H1 (cell line): Measurements from ENCODE around the gene PLA2G4E. TPM values are rescaled to one million over a fixed set of nuclear protein-coding genes. Genes with fewer than 3 reads are reported as not detected.

Source experiments
- CTCF ChIA-PET: fragments of 300-600 bp; sonication (Branson Sonifier 250); formaldehyde crosslinking; loops from one replicate; lab custom pipeline; 2021; ENCODE audit not compliant: partially characterized antibody; lab: Charles Lee
- POLR2A ChIA-PET: fragments of 300-600 bp; sonication (Branson Sonifier 250); formaldehyde crosslinking; loops from one replicate; lab custom pipeline; 2021; ENCODE audit warnings: inconsistent platforms; ENCODE audit not compliant: partially characterized antibody; lab: Charles Lee
- DNase-seq, 2 experiments: peaks; one replicate each; pipeline versions ENCODE4 v3.0.0 to v3.0.0-alpha.2; 2010 to 2022; ENCODE audit warnings: low spot score in 2 of 2, low read depth in 1 of 2, mixed read lengths in 1 of 2
- FAIRE-seq: peaks from 2 replicates; lab custom pipeline; 2011; peaks lifted over from hg19 to GRCh38; lab: Jason Lieb, UNC
- H2AFZ ChIP-seq: 2 replicates; pipeline ENCODE4 v1.8.1; 2012; ENCODE audit warnings: low read length, inconsistent platforms
- H2AK5ac ChIP-seq: 2 replicates; pipeline ENCODE4 v1.6.1; 2013; ENCODE audit warnings: low read depth, low read length
- H2BK120ac ChIP-seq: replicated peaks from 2 replicates; pipeline ENCODE3; 2013; ENCODE audit warnings: low read depth, low read length, inconsistent platforms
- H2BK12ac ChIP-seq: 2 replicates; pipeline ENCODE4 v1.6.1; 2013; ENCODE audit warnings: low read depth, low read length
- H2BK15ac ChIP-seq: 2 replicates; pipeline ENCODE4 v1.6.1; 2013; ENCODE audit warnings: low read length
- H2BK20ac ChIP-seq: 2 replicates; pipeline ENCODE4 v1.6.1; 2013; ENCODE audit warnings: low read length
- H2BK5ac ChIP-seq: 2 replicates; pipeline ENCODE4 v1.6.1; 2013; ENCODE audit warnings: low read depth, low read length
- H3K14ac ChIP-seq: 2 replicates; pipeline ENCODE4 v1.6.1; 2013; ENCODE audit warnings: inconsistent platforms; ENCODE audit not compliant: insufficient read length
- H3K18ac ChIP-seq: 2 replicates; pipeline ENCODE4 v1.6.1; 2013; ENCODE audit warnings: low read length; ENCODE audit errors: extremely low read depth
- H3K23ac ChIP-seq: 2 replicates; pipeline ENCODE4 v1.6.1; 2013; ENCODE audit warnings: inconsistent platforms; ENCODE audit not compliant: insufficient read length
- H3K23me2 ChIP-seq: 2 replicates; pipeline ENCODE4 v1.6.1; 2013; ENCODE audit warnings: low read depth, low read length
- H3K27ac ChIP-seq: 2 replicates; pipeline ENCODE4 v1.6.1; 2011; ENCODE audit warnings: low read depth, low read length, inconsistent platforms
- H3K27me3 ChIP-seq, 4 experiments: replicated peaks in 1 of 4; 1 replicate in 1 of 4; 2 replicates in 3 of 4; pipeline versions ENCODE4 v1.6.1 to v1.8.1; 2011 to 2013; ENCODE audit warnings: low read length in 3 of 4, mild to moderate bottlenecking in 3 of 4, inconsistent platforms in 2 of 4, mixed read lengths in 2 of 4, moderate library complexity in 1 of 4; ENCODE audit not compliant: control insufficient read depth in 3 of 4, insufficient read depth in 3 of 4; ENCODE audit errors: extremely low read depth in 1 of 4
- H3K36me3 ChIP-seq, 4 experiments: 2 replicates each; pipeline versions ENCODE4 v1.6.1 to v1.8.1; 2011 to 2013; ENCODE audit warnings: mild to moderate bottlenecking in 4 of 4, low read length in 3 of 4, moderate library complexity in 2 of 4, control low read depth in 1 of 4, inconsistent platforms in 1 of 4; ENCODE audit not compliant: insufficient read depth in 4 of 4, control insufficient read depth in 2 of 4
- H3K4ac ChIP-seq: replicated peaks from 2 replicates; pipeline ENCODE3; 2013; ENCODE audit warnings: low read length, low read depth, mixed read lengths, inconsistent platforms; ENCODE audit not compliant: insufficient read length
- H3K4me1 ChIP-seq, 4 experiments: replicated peaks in 1 of 4; 1 replicate in 1 of 4; 2 replicates in 3 of 4; pipeline versions ENCODE4 v1.6.1 to v1.8.1; 2011 to 2013; ENCODE audit warnings: low read length in 3 of 4, inconsistent platforms in 2 of 4, mixed read lengths in 1 of 4; ENCODE audit not compliant: insufficient read depth in 4 of 4, control insufficient read depth in 3 of 4
- H3K4me2 ChIP-seq, 2 experiments: 2 replicates each; pipeline versions ENCODE4 v1.6.1 to v1.8.1; 2011 to 2013; ENCODE audit warnings: low read depth in 2 of 2, low read length in 2 of 2, control low read depth in 1 of 2, inconsistent platforms in 1 of 2, mild to moderate bottlenecking in 1 of 2; ENCODE audit not compliant: insufficient read depth in 1 of 2
- H3K4me3 ChIP-seq, 4 experiments: fragments of 200-600, 300-600 bp in 1 of 4; sonication (generic), shearing (Covaris generic), sonication (Bioruptor Twin) in 1 of 4; 2 replicates each; pipeline versions ENCODE4 v1.5.1 to v1.8.1; 2011 to 2016; ENCODE audit warnings: low read length in 4 of 4, low read depth in 3 of 4, control low read depth in 2 of 4, inconsistent platforms in 2 of 4, mild to moderate bottlenecking in 2 of 4, mixed read lengths in 1 of 4, moderate library complexity in 1 of 4; ENCODE audit not compliant: insufficient read depth in 2 of 4; ENCODE audit errors: extremely low read depth in 1 of 4
- H3K56ac ChIP-seq: replicated peaks from 2 replicates; pipeline ENCODE3; 2013; ENCODE audit warnings: low read depth, mild to moderate bottlenecking, mixed read lengths, low read length, inconsistent platforms; ENCODE audit not compliant: insufficient read length
- H3K79me1 ChIP-seq: 2 replicates; pipeline ENCODE4 v1.6.1; 2013; ENCODE audit warnings: low read depth, low read length, control low read depth
- H3K79me2 ChIP-seq, 2 experiments: 2 replicates each; pipeline versions ENCODE4 v1.6.1 to v1.8.1; 2012 to 2013; ENCODE audit warnings: low read length in 2 of 2, mild to moderate bottlenecking in 2 of 2, inconsistent platforms in 1 of 2; ENCODE audit not compliant: insufficient read depth in 2 of 2, control insufficient read depth in 1 of 2
- H3K9ac ChIP-seq, 4 experiments: replicated peaks in 1 of 4; 1 replicate in 1 of 4; 2 replicates in 3 of 4; pipeline versions ENCODE4 v1.6.1 to v1.8.1; 2011 to 2013; ENCODE audit warnings: low read depth in 3 of 4, low read length in 3 of 4, control low read depth in 2 of 4, mild to moderate bottlenecking in 2 of 4, moderate library complexity in 2 of 4, inconsistent platforms in 1 of 4; ENCODE audit errors: extremely low read depth in 1 of 4
- H3K9me3 ChIP-seq, 2 experiments: 2 replicates each; pipeline versions ENCODE4 v1.6.1 to v1.8.1; 2012 to 2013; ENCODE audit warnings: mild to moderate bottlenecking in 2 of 2, moderate library complexity in 2 of 2, control low read depth in 1 of 2, inconsistent platforms in 1 of 2, low read depth in 1 of 2, low read length in 1 of 2, mixed read lengths in 1 of 2; ENCODE audit not compliant: insufficient read depth in 2 of 2
- H4K20me1 ChIP-seq, 2 experiments: replicated peaks in 1 of 2; 2 replicates each; pipeline versions ENCODE3 to v1.8.1; 2011 to 2013; ENCODE audit warnings: inconsistent platforms in 2 of 2, low read length in 2 of 2, mild to moderate bottlenecking in 1 of 2; ENCODE audit not compliant: insufficient read depth in 2 of 2, control insufficient read depth in 1 of 2
- H4K5ac ChIP-seq: 2 replicates; pipeline ENCODE4 v1.6.1; 2013; ENCODE audit warnings: low read length, low read depth, mixed read lengths, inconsistent platforms; ENCODE audit not compliant: insufficient read length
- H4K8ac ChIP-seq: 2 replicates; pipeline ENCODE4 v1.8.0; 2013; ENCODE audit warnings: mild to moderate bottlenecking, moderate library complexity, low read length, inconsistent platforms; ENCODE audit not compliant: insufficient read depth; ENCODE audit errors: extremely low read depth
- H4K91ac ChIP-seq: replicated peaks from 2 replicates; pipeline ENCODE3; 2013; ENCODE audit warnings: low read length, mixed read lengths, inconsistent platforms; ENCODE audit not compliant: insufficient read length
- BCL11A ChIP-seq, 2 experiments: IDR thresholded peaks; one replicate each; pipeline ENCODE4 v1.6.1; 2011; ENCODE audit warnings: low read depth in 2 of 2, low read length in 2 of 2, mild to moderate bottlenecking in 2 of 2
- CBX5 ChIP-seq: fragments of 300-800, 300-1000 bp; sonication (generic); IDR thresholded peaks from 2 replicates; pipeline ENCODE4 v1.7.1; 2016; ENCODE audit warnings: antibody characterized with exemption, low read length, low read depth
- CEBPB ChIP-seq: IDR thresholded peaks from 2 replicates; pipeline ENCODE4 v1.6.1; 2012; ENCODE audit warnings: low read depth, low read length
- CTCF ChIP-seq, 3 experiments: IDR thresholded peaks; 1 replicate in 2 of 3; 2 replicates in 1 of 3; pipeline versions ENCODE4 v1.5.1 to v1.6.1; 2011; ENCODE audit warnings: low read length in 3 of 3, mild to moderate bottlenecking in 3 of 3, inconsistent platforms in 2 of 3, low read depth in 1 of 3, moderate library complexity in 1 of 3; ENCODE audit not compliant: insufficient read depth in 1 of 3; ENCODE audit errors: control extremely low read depth in 1 of 3
- EGR1 ChIP-seq: IDR thresholded peaks from 2 replicates; pipeline ENCODE4 v1.6.1; 2011; ENCODE audit warnings: low read depth, low read length, borderline replicate concordance
- RAD21 ChIP-seq, 2 experiments: IDR thresholded peaks in 1 of 2; conservative IDR thresholded peaks in 1 of 2; 2 replicates each; pipeline ENCODE4 v1.6.1; 2011; ENCODE audit warnings: low read depth in 2 of 2, low read length in 2 of 2, improper control_type of control experiment in 1 of 2, inconsistent platforms in 1 of 2, mild to moderate bottlenecking in 1 of 2, moderate library complexity in 1 of 2
- SP4 ChIP-seq: IDR thresholded peaks from 2 replicates; pipeline ENCODE4 v1.6.1; 2012; ENCODE audit warnings: low read length, inconsistent platforms
- ZNF274 ChIP-seq: IDR thresholded peaks from 2 replicates; pipeline ENCODE4 v1.7.0; 2012; ENCODE audit warnings: low read length, borderline replicate concordance; ENCODE audit errors: extremely low read depth
- WGBS, 2 experiments: shearing (Covaris generic) in 1 of 2; methylation state at CpG; one replicate each; pipeline versions ENCODE4 v1.1.6 to v1.1.7; 2013 to 2015; ENCODE audit warnings: low lambda C conversion rate in 2 of 2, mixed read lengths in 2 of 2, inconsistent platforms in 1 of 2, low coverage in 1 of 2, missing lambda C conversion rate in 1 of 2; ENCODE audit not compliant: insufficient replicate concordance in 2 of 2, insufficient coverage in 1 of 2, insufficient read length in 1 of 2; ENCODE audit errors: extremely low coverage in 1 of 2, missing lambda C conversion rate in 1 of 2; 5-methylcytosine and 5-hydroxymethylcytosine counted together
- polyA plus RNA-seq, 7 experiments: library from polyadenylated mRNA; depleted of rRNA in 3 of 7; stranded (reverse) in 5 of 7; unstranded in 2 of 7; fragments of >200 nt in 5 of 7; fragments of 200-250 nt in 2 of 7; gene quantifications; 1 replicate in 5 of 7; 2 replicates in 1 of 7; 4 replicates in 1 of 7; pipeline versions ENCODE4 v1.2.1 to v1.2.3, GENCODE V29; 2011 to 2013; ENCODE audit warnings: missing spikeins in 2 of 7, mixed read lengths in 2 of 7
- total RNA-seq: library from RNA; stranded (reverse); fragmentation: NEBNext Ultra II Directional; extraction: Animal tissue kit (Norgen Biotek cat#: 25700); gene quantifications from 2 replicates; pipeline ENCODE4 v1.2.1, GENCODE V29; 2021

The PLA2G4E gene
- total and polyA plus RNA-seq, 2 of the 8 experiments (the other 6 are each of a cell fraction or from before 2014, with no cell fraction given), result 0.03 TPM; not detected in 1

DNA sequence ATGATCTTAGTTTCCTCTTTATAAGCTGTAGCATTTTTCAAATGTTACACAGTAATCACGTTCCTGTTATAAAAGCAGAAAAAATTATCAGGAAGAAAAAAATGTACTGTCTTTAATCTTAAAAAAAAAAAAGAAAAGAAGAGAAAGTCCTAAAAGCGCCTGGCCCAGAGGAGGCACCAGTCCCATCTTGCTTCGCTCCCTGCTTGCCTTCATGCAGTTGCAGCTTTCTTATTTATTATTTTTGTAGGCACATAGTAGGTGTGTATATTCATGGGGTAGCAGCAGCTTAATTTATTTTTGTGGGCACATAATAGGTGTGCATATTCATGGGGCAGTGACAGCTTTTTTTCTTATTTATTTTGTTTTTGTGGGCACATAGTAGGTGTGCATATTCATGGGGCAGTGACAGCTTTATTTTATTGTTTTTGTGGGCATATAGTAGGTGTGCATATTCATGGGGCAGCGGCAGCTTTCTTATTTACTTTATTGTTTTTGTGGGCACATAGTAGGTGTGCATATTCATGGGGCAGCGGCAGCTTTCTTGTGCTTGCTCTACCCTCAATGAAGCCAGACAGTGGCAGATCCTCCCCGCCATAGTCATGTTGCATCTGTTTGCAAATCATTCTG is 43.0 kb downstream of the PLA2G4E start:
- 91% methylated on average over 6 of the region's 6 CpGs; no CpG with 5 or more reads in 1 of the 2 experiments for WGBS, 2 experiments
- CTCF ChIA-PET, result interaction anchor here (1.2 to 16.4 kb wide), 4 partner anchors 12 to 106 kb away, joined by 5 to 252 read pairs (median 18); no protein-coding TSS in a partner anchor

More for the DNA sequence above, 43.0 kb downstream of the PLA2G4E start:
- Histone ChIP-seq H3K23ac (no peak overlapping the region), H3K36me3 (no peaks in the 10 kb centered on the region), H4K20me1 (no peaks in the 10 kb centered on the region), H3K27ac (no peak overlapping the region), H3K4me3 (no peak overlapping the region), H3K23me2 (no peaks in the 10 kb centered on the region), H3K9ac (no peak overlapping the region), H2BK12ac (no peak overlapping the region), H3K14ac (no peak overlapping the region), H4K91ac (no peak overlapping the region), H3K79me1 (no peaks in the 10 kb centered on the region), H2AK5ac (no peak overlapping the region), H3K4me1 (no peaks in the 10 kb centered on the region; a peak in 1 of 7 replicates), H4K8ac (no peak overlapping the region), H2BK120ac (no peak overlapping the region), H2BK20ac (no peak overlapping the region), H3K27me3 (no peaks in the 10 kb centered on the region; a peak in 1 of 7 replicates), H3K79me2 (no peaks in the 10 kb centered on the region), H3K4ac (no peak overlapping the region), H2AFZ (no peak overlapping the region), H3K4me2 (no peak overlapping the region), H2BK5ac (no peak overlapping the region), H3K9me3 (no peaks in the 10 kb centered on the region), H3K18ac (no peak overlapping the region), H2BK15ac (no peak overlapping the region), H4K5ac (no peak overlapping the region), H3K56ac (no peak overlapping the region)
- FAIRE-seq (no peak), DNase-seq (no peak)
- POLR2A ChIA-PET, result no interaction called here
- TF ChIP-seq SP4 (no peak), CEBPB (no peak), RAD21 (IDR thresholded peaks at IDR 0.05 in 1 of 2, conservative IDR thresholded peaks at IDR 0.05 in 1 of 2; ENCODE audit: low read depth in 2 of 2, low read length in 2 of 2) (no peak), ZNF274 (no peak), BCL11A (IDR thresholded peaks at IDR 0.05; ENCODE audit: low read depth in 2 of 2, low read length in 2 of 2) (no peak), EGR1 (no peak), CBX5 (no peak), CTCF (IDR thresholded peaks at IDR 0.05; ENCODE audit: control extremely low read depth in 1 of 3, insufficient read depth in 1 of 3, low read depth in 1 of 3, low read length in 3 of 3) (no peak)
